Measurements from ENCODE around the gene TUBGCP4.

The TUBGCP4 gene

DNA sequence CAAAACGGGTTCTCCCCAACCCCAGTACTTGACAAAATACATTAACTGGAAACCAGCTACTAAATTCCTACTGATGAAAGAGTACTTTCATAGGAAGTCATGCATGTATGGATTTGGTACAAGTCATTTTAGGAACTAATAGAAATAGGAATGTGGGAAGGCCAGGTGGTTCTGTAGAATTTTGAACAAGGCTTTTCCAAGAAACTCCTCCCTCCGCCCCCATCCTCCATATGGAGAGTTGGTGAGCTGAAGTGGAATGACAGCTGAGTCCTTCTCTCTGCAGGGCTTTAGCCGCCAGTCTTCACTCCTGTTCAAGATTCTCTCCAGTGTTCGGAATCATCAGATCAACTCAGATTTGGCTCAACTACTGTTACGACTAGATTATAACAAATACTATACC lies 33.2 kb downstream of the TUBGCP4 start:
- no peak for DNase-seq

DNA sequence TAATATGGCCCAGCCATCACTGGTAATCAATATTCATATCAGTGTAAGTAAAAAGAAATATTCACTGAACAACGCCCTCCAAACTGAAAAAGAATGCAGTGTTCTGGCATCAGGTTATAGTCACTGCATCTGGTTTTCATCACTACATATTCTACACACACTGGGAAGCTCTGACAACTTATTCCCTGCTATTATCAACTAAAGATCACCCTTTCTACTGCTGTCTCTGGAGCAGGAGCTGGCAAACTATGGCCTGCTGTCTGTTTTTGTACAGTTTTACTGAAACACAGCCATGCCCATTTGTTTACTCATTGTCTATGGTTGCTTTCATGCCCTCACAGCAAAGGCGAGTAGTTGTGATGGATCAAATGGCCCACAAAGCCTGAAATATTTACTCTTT lies 35.3 kb downstream of the TUBGCP4 start:
- no peak for DNase-seq

DNA sequence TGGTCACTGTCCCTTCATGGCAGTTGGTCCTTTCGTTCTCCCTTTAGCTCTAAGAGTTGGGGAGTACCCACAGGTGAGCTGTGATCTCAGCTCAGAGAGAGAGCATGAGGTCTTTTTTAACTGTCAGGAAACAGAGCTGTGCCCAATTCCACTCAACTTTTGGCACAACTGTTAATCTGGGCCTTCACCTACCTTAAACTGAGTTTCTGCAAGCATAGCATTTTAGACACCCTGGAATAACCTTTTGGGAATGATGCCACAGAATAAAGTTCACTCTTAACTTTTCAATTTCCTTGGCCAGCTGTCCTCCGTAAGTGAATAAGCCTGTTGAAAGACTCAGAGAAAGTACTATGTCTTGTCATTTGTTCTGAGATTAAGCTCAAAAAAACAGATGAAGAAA lies 35.9 kb downstream of the TUBGCP4 start:
- no peak for DNase-seq

DNA sequence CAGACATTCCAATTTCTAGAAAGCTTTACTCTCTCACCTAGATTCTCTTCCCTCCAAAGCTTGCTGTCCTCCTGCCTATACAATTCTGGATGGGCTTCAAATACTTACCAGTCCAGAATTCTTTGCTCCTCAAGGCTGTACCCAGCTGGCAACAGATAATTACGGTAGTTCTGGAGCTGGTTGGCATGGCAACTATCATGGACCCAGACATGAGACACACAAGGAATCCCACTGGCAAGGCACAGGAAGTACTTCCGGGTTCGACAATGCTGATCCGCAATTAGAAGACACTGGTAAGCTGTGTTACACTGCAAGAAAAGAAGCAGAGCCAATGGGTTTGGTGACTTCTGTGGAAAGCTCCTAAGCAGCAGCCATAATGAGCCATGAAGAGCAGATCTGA lies 37.9 kb downstream of the TUBGCP4 start:
- DNase-seq: no peak

DNA sequence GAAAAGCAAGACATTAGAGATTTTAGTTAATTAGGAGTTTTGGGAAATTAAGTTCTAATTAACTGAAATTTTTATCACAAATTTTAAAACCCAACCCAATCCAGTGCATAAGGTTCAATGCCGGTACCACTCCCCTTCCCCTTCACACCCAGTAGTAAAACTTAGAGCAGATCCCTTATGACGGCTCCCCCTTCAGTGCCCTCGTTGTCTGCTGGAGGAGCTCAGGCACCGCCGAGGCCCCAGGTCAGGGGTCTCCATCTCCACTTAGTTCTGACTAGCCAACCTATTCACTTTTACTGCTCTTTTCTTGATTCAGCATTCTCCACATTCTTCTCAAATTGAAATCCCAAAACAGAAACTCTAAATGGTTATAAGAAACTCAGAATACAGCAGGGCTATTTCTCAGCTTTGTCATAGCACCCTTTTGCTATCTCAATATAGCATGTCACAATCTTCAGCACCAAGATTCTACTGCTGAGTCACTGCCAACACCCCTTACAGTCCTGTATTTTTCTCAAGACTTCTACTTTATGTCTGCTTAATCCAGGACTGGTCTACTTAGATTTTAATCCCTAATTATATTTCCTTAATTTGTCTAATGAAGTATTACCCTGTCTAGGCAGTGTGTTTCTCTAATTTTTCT lies 39.8 kb downstream of the TUBGCP4 start:
- no peak for DNase-seq

DNA sequence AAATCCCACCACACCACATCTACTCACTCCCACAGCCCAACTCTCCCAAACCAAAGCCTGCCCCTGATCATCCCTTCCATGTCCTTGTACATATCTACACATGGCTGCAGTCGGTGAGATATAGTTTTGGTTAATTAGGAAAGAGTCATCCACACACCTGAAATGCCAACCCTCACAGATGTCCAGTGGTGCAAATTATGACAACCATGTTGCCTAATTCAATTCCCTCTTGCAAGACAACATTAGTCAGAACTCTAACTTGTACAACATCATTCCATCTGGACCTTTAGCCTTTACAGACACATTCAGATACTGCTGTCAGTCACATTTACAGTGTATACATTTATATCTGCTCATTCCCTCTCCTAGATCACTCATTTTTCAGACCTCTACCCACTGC lies 41.2 kb downstream of the TUBGCP4 start:
- DNase-seq: no peak

DNA sequence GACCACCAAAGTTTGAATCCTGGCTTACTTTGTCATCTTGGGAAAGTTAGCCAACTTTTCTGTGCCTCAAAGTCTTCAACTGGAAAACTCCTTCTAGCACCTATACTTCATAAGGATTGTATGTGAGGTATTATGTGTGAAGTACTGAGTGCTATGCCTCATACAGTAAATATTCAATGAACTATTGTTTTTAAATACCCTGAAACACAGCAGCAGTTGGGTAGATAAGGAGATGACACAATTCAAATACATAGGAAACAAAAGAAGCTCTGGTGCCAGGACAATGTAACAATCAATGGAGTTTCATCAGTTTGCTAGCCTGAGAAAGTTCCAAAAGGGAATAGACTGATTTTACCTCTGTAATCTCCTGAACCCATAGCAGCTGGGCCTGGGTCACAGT lies 43.3 kb downstream of the TUBGCP4 start:
- DNase-seq: no peak

DNA sequence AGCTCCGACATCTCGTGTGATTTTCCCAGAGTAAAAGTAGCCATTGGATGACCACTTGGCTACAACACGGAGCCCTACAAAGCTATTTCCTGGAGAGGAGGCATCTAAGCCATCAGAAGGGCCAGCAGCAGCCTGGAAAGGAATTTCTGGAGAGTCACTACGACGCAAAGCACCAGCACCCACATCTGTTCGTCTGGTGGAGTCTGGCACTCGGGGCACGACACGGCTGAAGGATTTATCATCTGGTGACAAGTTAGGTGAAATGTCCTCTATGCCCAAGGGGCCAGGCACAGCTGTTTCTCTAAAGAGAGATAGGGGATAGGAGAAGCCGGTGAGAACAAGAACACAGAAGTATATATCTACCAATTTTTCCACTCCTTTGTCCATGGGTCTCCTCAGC lies 49.5 kb downstream of the TUBGCP4 start:
- DNase-seq: no peak

DNA sequence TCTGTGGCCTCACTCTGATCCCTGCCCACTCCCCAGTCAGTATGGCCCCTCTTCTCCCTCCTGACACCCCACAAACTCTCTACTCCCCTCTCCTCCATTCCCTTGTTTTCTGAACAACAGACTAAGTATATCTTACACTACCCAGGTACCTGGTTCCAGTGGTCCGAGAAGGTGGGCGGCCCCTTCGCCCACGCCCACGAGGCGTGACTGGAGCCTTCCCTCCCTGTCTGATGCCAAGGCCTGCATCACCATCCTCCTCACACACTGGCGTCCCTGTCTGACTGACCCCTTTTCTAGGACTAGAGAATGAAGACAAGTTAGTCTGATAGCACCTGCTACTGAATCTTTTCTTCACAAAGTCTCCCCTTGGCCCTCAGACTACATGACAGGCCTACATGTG lies 50.0 kb downstream of the TUBGCP4 start:
- DNase-seq: no peak

DNA sequence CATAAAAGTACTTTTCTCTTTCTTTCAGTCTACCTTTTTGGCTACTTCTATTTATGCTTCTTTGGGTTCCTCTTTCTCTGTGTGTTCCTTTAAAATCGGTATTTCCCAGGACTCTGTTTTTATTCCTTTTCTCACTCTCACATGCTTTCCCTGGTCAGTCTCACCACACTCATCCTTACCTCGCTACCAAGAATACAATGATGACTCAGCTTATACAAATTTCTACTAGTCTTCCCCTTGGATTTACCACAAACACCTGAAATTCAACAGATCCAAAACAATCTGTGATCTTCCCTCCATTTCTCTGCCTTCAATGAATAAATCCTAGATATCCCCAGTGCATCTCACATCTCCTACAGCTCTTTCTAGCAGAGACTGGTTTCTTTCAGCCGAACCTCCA lies 52.9 kb downstream of the TUBGCP4 start:
- no peak for DNase-seq

DNA sequence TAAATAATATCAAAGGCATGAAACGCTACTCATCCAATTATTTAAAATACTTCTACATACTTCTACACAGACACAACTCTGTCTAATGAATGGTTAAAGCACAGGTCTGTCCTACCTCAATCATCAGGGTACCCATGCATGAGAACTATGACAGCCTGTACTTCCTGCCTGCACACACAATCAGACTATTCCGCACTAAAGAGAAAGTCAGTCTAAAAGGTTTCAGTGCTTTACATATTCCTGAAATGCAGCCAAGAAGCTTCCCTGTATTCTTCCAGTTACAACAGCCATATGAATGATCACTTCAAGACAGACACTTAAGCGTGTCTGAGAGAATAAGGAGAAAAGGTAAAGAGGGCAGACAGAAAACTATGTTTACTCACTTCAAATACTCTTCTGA lies 58.8 kb downstream of the TUBGCP4 start:
- no peak for DNase-seq

DNA sequence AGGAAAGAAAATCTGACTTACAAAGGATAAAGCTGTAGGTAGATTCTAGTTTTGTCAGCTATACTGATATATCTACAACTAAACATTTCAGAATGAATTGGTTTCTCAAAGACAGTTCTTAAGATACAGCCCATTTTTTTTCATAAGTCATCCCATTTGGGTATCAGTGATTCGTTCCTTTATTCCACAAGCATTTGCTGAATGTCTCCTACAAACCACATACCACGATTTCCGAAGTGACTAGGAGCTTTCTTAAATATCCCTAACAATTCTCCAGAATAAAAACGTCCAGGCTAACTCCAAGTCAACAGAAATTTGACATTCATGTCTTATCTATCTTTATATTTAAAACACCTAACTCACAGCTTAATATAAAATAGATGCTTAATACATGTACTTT lies 62.3 kb downstream of the TUBGCP4 start:
- no peak for DNase-seq

DNA sequence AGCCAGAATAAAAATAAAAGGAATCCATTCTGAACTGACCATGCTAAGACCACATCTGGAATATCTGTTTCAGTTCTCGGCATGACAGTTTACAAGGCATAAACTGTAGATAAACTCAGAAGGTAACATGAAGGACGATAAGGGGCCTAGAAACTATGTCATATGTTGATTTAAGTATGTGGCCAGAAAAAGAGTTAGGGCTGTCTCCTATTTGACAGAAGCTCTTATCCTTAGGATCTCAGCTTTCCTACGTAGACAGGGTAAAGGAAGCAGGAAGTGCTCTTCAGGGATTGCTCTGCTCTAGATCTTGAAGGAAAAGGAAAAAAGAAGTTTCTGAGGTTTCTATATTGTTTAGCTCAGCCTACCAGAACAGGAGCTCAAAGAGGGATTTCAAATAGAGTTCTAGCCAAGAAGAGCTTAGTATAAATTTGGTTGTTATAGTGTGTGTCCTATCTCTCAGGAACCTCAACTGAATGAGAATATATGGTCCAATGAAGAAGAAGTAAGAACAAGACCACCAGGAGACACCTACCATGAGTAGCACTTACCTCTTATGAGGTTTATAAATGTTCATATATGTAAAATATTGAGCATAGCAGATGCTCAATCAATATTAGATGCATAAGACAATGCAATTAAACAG lies 62.9 kb downstream of the TUBGCP4 start:
- no peak for DNase-seq

DNA sequence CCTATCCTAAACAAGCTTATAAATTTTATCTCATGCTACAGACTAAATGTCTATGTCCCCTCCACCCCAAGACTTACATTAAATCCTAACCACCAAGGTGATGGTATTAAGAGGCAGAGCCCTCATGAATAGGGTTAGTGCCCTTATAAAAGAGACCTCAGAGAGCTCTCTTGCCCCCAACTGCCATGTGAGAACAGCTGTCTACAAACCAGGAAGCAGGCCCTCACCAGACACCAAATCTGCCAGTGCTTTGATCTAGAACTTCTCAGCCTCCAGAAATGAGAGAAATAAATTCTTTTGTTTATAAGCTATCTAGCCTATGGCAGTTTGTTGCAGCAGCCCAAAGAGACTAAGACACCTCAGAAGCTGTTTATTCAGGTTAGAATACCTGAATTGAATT lies 63.5 kb downstream of the TUBGCP4 start:
- no peak for DNase-seq

DNA sequence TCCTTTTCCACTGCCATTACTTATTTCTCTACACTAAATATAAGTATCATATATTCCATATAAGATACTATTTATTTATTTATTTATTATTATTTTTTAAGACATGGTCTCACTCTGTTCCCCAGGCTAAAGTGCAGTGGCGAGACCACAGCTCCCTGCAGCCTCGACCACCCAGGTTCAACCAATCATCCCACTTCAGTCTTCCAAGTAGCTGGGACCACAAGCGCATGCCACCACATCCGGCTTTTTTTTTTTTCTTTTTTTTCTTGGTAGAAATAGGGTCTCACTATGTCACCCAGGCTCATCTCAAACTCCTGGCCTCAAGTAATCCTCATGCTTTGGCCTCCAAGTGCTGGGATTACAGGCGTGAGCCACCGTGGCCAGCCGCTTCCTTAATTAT lies 65.5 kb downstream of the TUBGCP4 start:
- DNase-seq: no peak

DNA sequence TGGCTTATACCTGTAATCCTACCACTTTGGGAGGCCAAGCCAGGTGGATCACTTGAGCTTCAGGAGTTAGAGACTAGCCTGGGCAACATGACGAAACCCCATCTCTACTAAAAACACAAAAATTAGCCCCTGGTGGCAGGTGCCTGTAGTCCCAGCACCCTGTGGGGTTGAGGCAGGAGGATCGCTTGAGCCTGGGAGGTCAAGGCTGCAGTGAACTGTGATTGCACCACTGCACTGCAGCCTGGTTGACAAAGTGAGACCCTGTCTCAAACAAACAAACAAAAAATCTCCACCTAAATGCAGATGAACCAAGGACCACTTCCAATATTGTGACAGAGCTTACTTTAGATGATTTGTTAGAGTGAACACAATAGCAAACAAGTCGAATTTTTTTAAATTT lies 68.4 kb downstream of the TUBGCP4 start:
- DNase-seq: no peak

DNA sequence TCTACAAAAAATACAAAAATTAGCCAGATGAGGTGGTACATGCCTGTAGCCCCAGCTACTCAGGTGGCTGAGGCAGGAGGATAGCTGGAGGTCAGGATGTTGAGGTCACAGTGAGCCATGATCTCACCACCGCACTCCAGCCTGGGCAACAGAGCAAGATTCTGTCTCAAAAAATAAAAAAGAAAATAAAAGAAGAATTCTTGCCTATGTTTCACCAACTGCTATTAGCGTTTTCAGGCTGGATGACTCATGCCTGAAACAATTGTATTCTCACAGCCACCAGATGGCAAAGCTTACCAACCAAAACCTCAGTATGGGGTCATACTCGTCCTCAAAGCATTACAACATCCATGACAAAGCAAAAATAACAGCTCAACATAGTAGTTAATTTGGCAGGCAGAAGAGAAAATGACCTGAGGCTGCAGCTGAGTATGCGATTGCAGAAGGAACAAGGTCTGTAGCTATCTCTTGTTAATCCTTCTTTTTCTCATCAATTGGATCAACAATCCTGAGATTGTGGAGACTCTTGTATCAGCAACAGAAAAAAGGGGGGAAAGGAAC lies 69.9 kb downstream of the TUBGCP4 start:
- DNase-seq: no peak

DNA sequence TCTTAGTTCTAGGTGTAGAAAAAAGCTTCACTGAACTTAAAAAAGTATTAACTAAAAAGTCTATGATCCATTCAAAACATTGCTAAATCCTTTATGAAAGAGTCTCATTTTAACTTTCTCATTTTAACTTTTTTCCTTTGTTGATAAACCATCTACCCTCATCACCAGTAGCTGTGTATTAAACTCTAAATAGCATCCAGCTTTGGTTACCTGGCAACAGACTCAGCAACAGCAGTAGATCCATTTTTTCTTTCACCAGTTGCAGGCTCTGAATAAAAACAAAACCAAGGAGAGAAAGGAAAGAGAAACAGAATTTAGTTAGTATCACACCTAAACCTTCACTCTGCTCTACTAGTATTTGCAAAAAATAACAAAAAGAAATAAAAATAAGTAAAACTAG lies 70.4 kb downstream of the TUBGCP4 start:
- DNase-seq: no peak

DNA sequence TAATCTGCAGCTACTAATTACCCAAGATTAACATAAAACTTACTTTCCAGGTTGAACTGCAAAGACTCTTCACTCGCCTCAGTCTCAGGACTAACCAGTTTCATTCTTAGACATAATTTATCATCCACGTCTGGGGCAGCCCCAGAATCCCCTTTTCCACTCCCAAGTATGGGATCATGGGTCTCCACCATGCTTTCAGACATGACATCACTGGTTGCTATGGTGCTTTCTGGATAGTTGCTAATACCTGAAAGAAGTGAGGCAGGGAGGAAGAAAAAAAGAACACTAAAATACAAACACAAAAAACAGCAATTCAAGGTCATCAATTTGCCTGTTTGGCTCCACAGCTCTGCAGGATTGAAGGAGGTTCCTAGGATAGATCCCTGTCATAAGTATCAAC lies 75.4 kb downstream of the TUBGCP4 start:
- no peak for DNase-seq

DNA sequence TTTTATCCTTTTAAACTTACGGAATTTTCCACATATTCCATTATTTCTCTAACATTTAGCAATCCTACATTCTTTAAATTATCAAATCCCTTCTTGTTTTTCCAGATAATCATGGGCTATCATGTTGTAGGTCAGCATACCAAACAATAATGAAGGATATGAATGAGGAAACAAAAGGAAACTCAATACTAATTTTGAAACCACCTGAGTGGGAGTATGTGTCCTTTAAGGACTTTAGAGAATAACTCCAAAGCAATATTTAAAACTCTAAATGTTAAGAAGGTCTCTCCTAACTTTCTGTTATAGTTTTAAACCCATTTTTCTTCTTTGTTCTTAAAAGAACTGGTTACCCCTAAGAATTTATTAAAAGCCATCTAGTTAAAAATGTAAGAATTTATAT lies 79.1 kb downstream of the TUBGCP4 start:
- DNase-seq: no peak

Data from activated effector memory CD4-positive, alpha-beta T cell treated with anti-CD3 and anti-CD28 coated beads, Interleukin-2, amount 50 U/mL, for 16 hours (primary cell).